Transverse colon (tissue), 4 donors: ENCODE results near the gene TP73. TPM values are rescaled to one million over a fixed set of nuclear protein-coding genes. Genes with fewer than 3 reads are reported as not detected.

Experiments used
- DNase-seq: peaks from one replicate; pipeline ENCODE4 v3.0.0-alpha.2; 2019
- H3K27ac ChIP-seq, 4 donors: fragments of 200-600 bp; sonication (generic); 2 replicates each; pipeline ENCODE4 v1.5.1; 2016 to 2018; ENCODE audit warnings: inconsistent platforms in 4 of 4
- H3K27me3 ChIP-seq: fragments of 200-600 bp; sonication (generic); 2 replicates; pipeline ENCODE4 v1.5.1; 2017; ENCODE audit warnings: inconsistent platforms
- H3K36me3 ChIP-seq, 4 donors: fragments of 200-600 bp; sonication (generic); 2 replicates each; pipeline ENCODE4 v1.5.1; 2017 to 2019; ENCODE audit warnings: inconsistent platforms in 4 of 4
- H3K4me1 ChIP-seq, 4 donors: fragments of 200-600 bp; sonication (generic); 2 replicates each; pipeline ENCODE4 v1.5.1; 2017 to 2020; ENCODE audit warnings: inconsistent platforms in 4 of 4
- H3K4me3 ChIP-seq, 4 donors: fragments of 200-600 bp; sonication (generic); 1 replicate in 1 of 4; 2 replicates in 3 of 4; pipeline versions ENCODE4 v1.5.1 to v1.6.1; 2017 to 2019; ENCODE audit warnings: inconsistent platforms in 4 of 4
- H3K9me3 ChIP-seq, 2 donors: fragments of 200-600 bp; sonication (generic); 2 replicates each; pipeline ENCODE4 v1.5.1; 2017 to 2019; ENCODE audit warnings: inconsistent platforms in 2 of 2
- EP300 ChIP-seq: sonication (generic); formaldehyde crosslinking; IDR thresholded peaks from one replicate; pipeline ENCODE4 v1.6.1; 2017; ENCODE audit warnings: antibody characterized with exemption, low read depth
- POLR2A ChIP-seq: fragments of 450-650 bp; IDR thresholded peaks from one replicate; pipeline ENCODE4 v1.6.1; 2016; ENCODE audit warnings: antibody characterized with exemption, mild to moderate bottlenecking, moderate library complexity
- POLR2AphosphoS5 ChIP-seq, 3 donors: sonication (generic); formaldehyde crosslinking; IDR thresholded peaks; one replicate each; pipeline ENCODE4 v1.6.1; 2016; ENCODE audit warnings: antibody characterized with exemption in 3 of 3
- WGBS, 2 donors: methylation state at CpG; one replicate each; pipeline ENCODE4 v1.1.5; 2018; ENCODE audit warnings: low coverage in 1 of 2; 5-methylcytosine and 5-hydroxymethylcytosine counted together
- in situ Hi-C, 4 donors: fragments of 200-750 bp; cut with MboI; loops; one replicate each; pipeline versions ENCODE4 v1.15.0 to v1.15.1; 2017; ENCODE audit warnings: low sequenced_read_pairs in 3 of 4, low pct_ligation_motif_present in 1 of 4, low pct_unique_long_range_greater_than_20kb in 1 of 4
- intact Hi-C: fragments of 100-400 bp; cut with DNase I; formaldehyde crosslinking; loops from one replicate; pipeline ENCODE4 v1.15.1; 2023; ENCODE audit warnings: low total_unique reads
- total RNA-seq, 4 donors: library from RNA; depleted of rRNA; stranded (reverse); fragments of >200 nt; gene quantifications; one replicate each; pipeline ENCODE4 v1.1.0, GENCODE V29; 2016
- TF ChIP-seq, protein P1 (sequence below), 5 experiments: fragments of 200-600 bp in 3 of 5; fragments of 450-650 bp in 2 of 5; sonication (generic) in 3 of 5; IDR thresholded peaks; 1 replicate in 2 of 5; 2 replicates in 3 of 5; pipeline ENCODE4 v1.5.1; 2016 to 2017; ENCODE audit warnings: antibody characterized with exemption in 5 of 5, inconsistent platforms in 3 of 5, mild to moderate bottlenecking in 2 of 5, moderate library complexity in 1 of 5

The TP73 gene
- total RNA-seq, 4 donors from 2014 or later = 0.20 to 0.32 TPM; not detected in 2

DNA sequence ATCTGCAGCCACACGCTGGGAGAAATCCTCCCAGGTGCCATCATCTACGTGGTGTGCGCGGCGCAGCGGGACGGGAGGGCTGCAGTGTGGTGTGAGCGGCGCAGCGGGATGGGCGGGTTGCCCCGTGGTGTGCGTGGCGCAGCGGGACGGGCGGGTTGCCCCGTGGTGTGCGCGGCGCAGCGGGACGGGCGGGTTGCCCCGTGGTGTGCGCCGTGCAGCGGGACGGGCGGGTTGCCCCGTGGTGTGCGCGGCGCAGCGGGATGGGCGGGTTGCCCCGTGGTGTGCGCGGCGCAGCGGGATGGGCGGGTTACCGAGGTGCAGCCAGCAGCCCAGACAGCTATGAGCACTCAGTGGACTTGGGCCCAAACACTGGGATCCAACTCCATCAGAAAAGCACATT lies 7.1 kb upstream of the TP73 start:
- Histone ChIP-seq H3K36me3 (peaks cover 0 to 15% (median 7%) of the 10 kb centered on the region in 4 donors), H3K9me3 (no peaks in the 10 kb centered on the region), H3K4me3 (no peak overlapping the region), H3K27me3 (peaks cover 2% of the 10 kb centered on the region), H3K27ac (no peak overlapping the region), H3K4me1 (peaks cover 5 to 15% (median 11%) of the 10 kb centered on the region in 4 donors)
- no peak for TF ChIP-seq POLR2AphosphoS5 (IDR thresholded peaks at IDR 0.05)
- TF ChIP-seq POLR2A = no peak
- TF ChIP-seq EP300 = no peak
- TF ChIP-seq, protein P1, sequence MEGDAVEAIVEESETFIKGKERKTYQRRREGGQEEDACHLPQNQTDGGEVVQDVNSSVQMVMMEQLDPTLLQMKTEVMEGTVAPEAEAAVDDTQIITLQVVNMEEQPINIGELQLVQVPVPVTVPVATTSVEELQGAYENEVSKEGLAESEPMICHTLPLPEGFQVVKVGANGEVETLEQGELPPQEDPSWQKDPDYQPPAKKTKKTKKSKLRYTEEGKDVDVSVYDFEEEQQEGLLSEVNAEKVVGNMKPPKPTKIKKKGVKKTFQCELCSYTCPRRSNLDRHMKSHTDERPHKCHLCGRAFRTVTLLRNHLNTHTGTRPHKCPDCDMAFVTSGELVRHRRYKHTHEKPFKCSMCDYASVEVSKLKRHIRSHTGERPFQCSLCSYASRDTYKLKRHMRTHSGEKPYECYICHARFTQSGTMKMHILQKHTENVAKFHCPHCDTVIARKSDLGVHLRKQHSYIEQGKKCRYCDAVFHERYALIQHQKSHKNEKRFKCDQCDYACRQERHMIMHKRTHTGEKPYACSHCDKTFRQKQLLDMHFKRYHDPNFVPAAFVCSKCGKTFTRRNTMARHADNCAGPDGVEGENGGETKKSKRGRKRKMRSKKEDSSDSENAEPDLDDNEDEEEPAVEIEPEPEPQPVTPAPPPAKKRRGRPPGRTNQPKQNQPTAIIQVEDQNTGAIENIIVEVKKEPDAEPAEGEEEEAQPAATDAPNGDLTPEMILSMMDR (IDR thresholded peaks at IDR 0.05) = no peak
- whole genome bisulfite sequencing, 2 donors = 96 to 99% methylated on average over 12 to 22 of the region's 43 CpGs
- DNase-seq = no peak
- intact Hi-C loops (no loop called here), in situ Hi-C loops (no loop called here)

GRCh38 chr1:3645666-3646355 lies 6.5 kb upstream of the TP73 start:
- no peak for DNase-seq
- TF ChIP-seq POLR2A (no peak), POLR2AphosphoS5 (IDR thresholded peaks at IDR 0.05) (no peak)
- 96 to 97% methylated on average over 11 to 27 of the region's 27 CpGs for WGBS, 2 donors
- Histone ChIP-seq H3K4me3 (no peak overlapping the region), H3K27ac (no peak overlapping the region), H3K36me3 (peaks cover 0 to 15% (median 7%) of the 10 kb centered on the region in 4 donors), H3K9me3 (no peaks in the 10 kb centered on the region), H3K27me3 (peaks cover 8% of the 10 kb centered on the region), H3K4me1 (peaks cover 11 to 21% (median 17%) of the 10 kb centered on the region in 4 donors)
- intact Hi-C loops = no loop called here
- in situ Hi-C loops = no loop called here

DNA sequence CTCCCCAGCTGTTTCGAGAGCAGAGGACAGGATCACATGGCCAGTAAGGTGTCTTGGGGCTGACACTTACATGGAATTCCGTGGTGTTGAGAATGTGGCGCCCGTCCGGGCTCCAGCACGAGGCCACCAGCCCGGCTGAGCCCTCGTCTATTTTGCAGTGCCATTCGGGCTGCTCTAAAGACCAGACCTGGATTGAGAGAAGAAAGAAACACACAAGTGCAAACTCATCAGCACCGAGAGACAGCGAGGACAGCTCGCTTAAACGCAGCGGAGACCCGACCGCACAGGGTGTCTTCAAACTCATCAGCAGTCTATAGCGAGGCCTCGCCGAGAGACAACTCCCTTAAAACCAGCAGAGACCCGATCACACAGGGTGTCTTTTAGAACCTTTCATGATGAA lies 5.7 kb upstream of the TP73 start:
- peaks cover 12 to 29% (median 23%) of the 10 kb centered on the region in 4 donors for H3K4me1 ChIP-seq
- H3K27ac ChIP-seq = no peak overlapping the region
- in situ Hi-C loops = no loop called here
- intact Hi-C loops = no loop called here
- DNase-seq = no peak
- 93 to 96% methylated on average over 5 to 20 of the region's 20 CpGs for WGBS, 2 donors
- no peaks in the 10 kb centered on the region for H3K9me3 ChIP-seq
- H3K27me3 ChIP-seq = peaks cover 16% of the 10 kb centered on the region
- TF ChIP-seq POLR2A (no peak), POLR2AphosphoS5 (IDR thresholded peaks at IDR 0.05) (no peak), EP300 (no peak)
- TF ChIP-seq, protein P1 (IDR thresholded peaks at IDR 0.05) = no peak
- H3K36me3 ChIP-seq = peaks cover 0 to 15% (median 7%) of the 10 kb centered on the region in 4 donors
- no peak overlapping the region for H3K4me3 ChIP-seq

DNA sequence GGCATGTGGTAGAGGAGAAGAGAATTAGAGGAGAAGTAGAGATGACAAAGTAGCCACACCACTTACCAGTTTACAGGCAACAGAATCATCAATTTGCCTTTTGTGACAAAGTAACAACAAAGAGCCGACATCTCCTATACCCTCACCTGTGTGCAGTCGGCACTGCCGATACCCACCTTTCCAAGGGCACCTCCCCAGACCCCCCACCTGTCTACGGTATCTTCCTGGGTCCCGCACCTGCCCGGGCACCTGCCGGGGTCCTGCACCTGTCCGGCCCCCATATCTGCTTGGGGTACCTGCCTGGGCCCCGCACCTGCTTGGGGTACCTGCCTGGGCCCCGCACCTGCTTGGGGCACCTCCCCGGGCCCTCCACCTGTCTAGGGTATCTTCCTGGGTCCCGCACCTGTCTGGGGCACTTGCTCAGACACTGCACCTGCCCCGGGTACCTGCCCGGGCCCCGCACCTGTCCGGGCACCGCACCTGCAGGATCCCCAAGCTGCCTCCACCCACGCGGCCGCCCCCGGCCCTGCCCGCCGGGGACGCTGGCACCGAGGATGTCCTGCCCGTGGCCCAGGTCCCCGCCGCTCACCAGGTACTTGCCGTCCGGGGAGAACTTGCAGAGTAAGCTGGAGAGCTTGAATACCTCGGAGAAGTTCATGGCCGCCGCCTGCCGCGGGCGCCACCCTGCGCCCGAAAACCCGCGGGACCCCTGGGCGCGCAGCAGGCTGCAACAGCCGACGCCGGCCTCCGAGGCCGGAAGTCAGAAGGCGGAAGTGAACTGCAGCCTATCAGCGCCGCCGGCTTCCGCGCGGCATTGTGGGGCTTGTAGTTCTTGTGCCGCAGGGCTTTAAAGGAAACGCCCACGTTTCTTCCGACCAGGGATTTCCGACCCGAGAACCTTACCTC lies 2.7 kb upstream of the TP73 start, which contains the start of gene WRAP73:
WRAP73 (minus strand) TSS at position 762 of the 906 bp plus-strand sequence; CDS start at position 658, 104 bp downstream.
- intact Hi-C loops = no loop called here
- 4 to 28% methylated on average over 4 to 44 of the region's 60 CpGs for WGBS, 2 donors

More for the DNA sequence above, 2.7 kb upstream of the TP73 start, which contains the start of gene WRAP73:
- in situ Hi-C loops = no loop called here
- peaks cover 0 to 15% (median 7%) of the 10 kb centered on the region in 4 donors for H3K36me3 ChIP-seq
- peak; percentile 85 for TF ChIP-seq POLR2A
- peak; percentile 80 to 93 (median 82) for TF ChIP-seq POLR2AphosphoS5 (IDR thresholded peaks at IDR 0.05)
- TF ChIP-seq EP300 = no peak
- peak within 1 kb of the TSS; percentile 9 to 56 (median 44) for H3K27ac ChIP-seq
- DNase-seq = peak; percentile 93
- no peaks in the 10 kb centered on the region for H3K9me3 ChIP-seq
- peaks cover 12 to 43% (median 35%) of the 10 kb centered on the region in 4 donors for H3K4me1 ChIP-seq
- peak within 1 kb of the TSS; percentile 85 to 93 (median 90) for H3K4me3 ChIP-seq
- peaks cover 46% of the 10 kb centered on the region for H3K27me3 ChIP-seq
